SU-DHL-6 (cell line): ENCODE results near the gene DOCK9.

Experiments used
- H2AFZ ChIP-seq: fragments of 200-600 bp; sonication (generic); 2 replicates; pipeline ENCODE4 v1.6.1; 2014; ENCODE audit warnings: low read depth, mild to moderate bottlenecking, moderate library complexity, mixed read lengths, antibody characterized with exemption, low read length; ENCODE audit not compliant: severe bottlenecking
- H3F3A ChIP-seq: fragments of 200-600 bp; shearing (Covaris generic); 2 replicates; pipeline ENCODE4 v1.6.0; 2016; ENCODE audit warnings: antibody characterized with exemption, mild to moderate bottlenecking; ENCODE audit not compliant: insufficient read depth
- H3K27ac ChIP-seq: fragments of 200-600 bp; sonication (generic); 2 replicates; pipeline ENCODE4 v1.5.1; 2016; ENCODE audit warnings: low read depth, mild to moderate bottlenecking, low read length, moderate library complexity, mixed read lengths
- H3K27me3 ChIP-seq: fragments of 200-600 bp; sonication (generic), shearing (Covaris generic); 2 replicates; pipeline ENCODE4 v1.6.0; 2014; ENCODE audit warnings: mild to moderate bottlenecking, low read length
- H3K36me3 ChIP-seq: fragments of 200-600 bp; sonication (generic); 2 replicates; pipeline ENCODE4 v1.6.1; 2014; ENCODE audit warnings: mild to moderate bottlenecking, low read length, mixed read lengths
- H3K4me2 ChIP-seq: fragments of 300-600, 200-600 bp; shearing (Covaris generic), sonication (generic); 2 replicates; pipeline ENCODE4 v1.6.0; 2014; ENCODE audit warnings: low read length, low read depth, mild to moderate bottlenecking; ENCODE audit not compliant: poor library complexity, severe bottlenecking
- H3K4me3 ChIP-seq: fragments of 200-600 bp; sonication (generic); 2 replicates; pipeline ENCODE4 v1.5.1; 2014; ENCODE audit warnings: antibody characterized with exemption, low read length, mild to moderate bottlenecking, mixed read lengths; ENCODE audit not compliant: insufficient read depth, poor library complexity, severe bottlenecking
- H3K79me2 ChIP-seq: fragments of 200-600 bp; sonication (generic); 2 replicates; pipeline ENCODE4 v1.6.1; 2014; ENCODE audit warnings: mild to moderate bottlenecking, low read length, moderate library complexity; ENCODE audit not compliant: insufficient read depth
- H3K9ac ChIP-seq: fragments of 200-600 bp; sonication (generic); 2 replicates; pipeline ENCODE4 v1.7.0; 2014; ENCODE audit warnings: mild to moderate bottlenecking, low read length
- H3K9me2 ChIP-seq: fragments of 200-600 bp; sonication (generic); replicated peaks from 2 replicates; pipeline ENCODE4 v1.6.1; 2014; ENCODE audit warnings: low read length; ENCODE audit not compliant: insufficient read depth
- H3K9me3 ChIP-seq: fragments of 200-600 bp; sonication (generic); 2 replicates; pipeline ENCODE4 v1.6.1; 2014; ENCODE audit warnings: low read length, mixed read lengths; ENCODE audit not compliant: insufficient read depth
- H4K20me1 ChIP-seq: fragments of 200-600 bp; sonication (generic); 2 replicates; pipeline ENCODE4 v1.6.1; 2014; ENCODE audit warnings: low read depth, mild to moderate bottlenecking, antibody characterized with exemption, low read length, moderate library complexity, mixed read lengths
- EZH2phosphoT487 ChIP-seq: fragments of 200-600 bp; sonication (generic), shearing (Covaris generic); conservative IDR thresholded peaks from 2 replicates; pipeline ENCODE4 v1.6.1; 2018; ENCODE audit warnings: mild to moderate bottlenecking, antibody characterized with exemption, low read length, moderate library complexity, mixed read lengths
- TF ChIP-seq, protein P1 (sequence below): fragments of 200-600 bp; sonication (generic); IDR thresholded peaks from one replicate; pipeline ENCODE4 v1.5.1; 2017; ENCODE audit warnings: antibody characterized with exemption, mild to moderate bottlenecking, low read length, moderate library complexity; ENCODE audit not compliant: insufficient read depth, poor library complexity, severe bottlenecking

The DOCK9 gene

DNA sequence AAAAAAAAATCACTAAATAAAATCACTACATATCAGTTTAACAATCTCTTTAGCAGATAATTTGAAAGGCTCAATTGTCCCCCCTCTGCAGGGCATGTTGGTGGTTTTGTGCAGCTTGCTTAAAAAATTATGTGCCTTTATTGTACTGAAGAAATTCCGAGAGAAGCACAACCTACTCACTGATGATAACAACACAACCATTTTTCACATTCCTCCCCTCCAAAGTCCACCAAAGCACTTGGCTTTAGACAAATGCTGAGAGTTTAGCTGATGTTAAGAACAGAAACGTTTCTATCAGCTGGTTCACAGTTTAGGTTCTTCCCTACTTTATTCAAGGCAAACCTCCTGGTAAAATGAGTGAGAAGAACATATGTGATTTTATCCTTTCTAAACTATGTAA, 923 bp downstream of the DOCK9 start:
- no peak overlapping the region for H3K4me2 ChIP-seq
- H3F3A ChIP-seq, result no peaks in the 10 kb centered on the region
- no peaks in the 10 kb centered on the region for H3K27me3 ChIP-seq
- no peaks in the 10 kb centered on the region for H3K79me2 ChIP-seq
- H4K20me1 ChIP-seq, result no peaks in the 10 kb centered on the region
- H3K9me2 ChIP-seq, result no peaks in the 10 kb centered on the region
- H3K36me3 ChIP-seq, result no peaks in the 10 kb centered on the region
- no peak overlapping the region for H3K27ac ChIP-seq
- H3K9me3 ChIP-seq, result no peaks in the 10 kb centered on the region
- TF ChIP-seq, protein P1, sequence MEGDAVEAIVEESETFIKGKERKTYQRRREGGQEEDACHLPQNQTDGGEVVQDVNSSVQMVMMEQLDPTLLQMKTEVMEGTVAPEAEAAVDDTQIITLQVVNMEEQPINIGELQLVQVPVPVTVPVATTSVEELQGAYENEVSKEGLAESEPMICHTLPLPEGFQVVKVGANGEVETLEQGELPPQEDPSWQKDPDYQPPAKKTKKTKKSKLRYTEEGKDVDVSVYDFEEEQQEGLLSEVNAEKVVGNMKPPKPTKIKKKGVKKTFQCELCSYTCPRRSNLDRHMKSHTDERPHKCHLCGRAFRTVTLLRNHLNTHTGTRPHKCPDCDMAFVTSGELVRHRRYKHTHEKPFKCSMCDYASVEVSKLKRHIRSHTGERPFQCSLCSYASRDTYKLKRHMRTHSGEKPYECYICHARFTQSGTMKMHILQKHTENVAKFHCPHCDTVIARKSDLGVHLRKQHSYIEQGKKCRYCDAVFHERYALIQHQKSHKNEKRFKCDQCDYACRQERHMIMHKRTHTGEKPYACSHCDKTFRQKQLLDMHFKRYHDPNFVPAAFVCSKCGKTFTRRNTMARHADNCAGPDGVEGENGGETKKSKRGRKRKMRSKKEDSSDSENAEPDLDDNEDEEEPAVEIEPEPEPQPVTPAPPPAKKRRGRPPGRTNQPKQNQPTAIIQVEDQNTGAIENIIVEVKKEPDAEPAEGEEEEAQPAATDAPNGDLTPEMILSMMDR, result no peak
- no peak for TF ChIP-seq EZH2phosphoT487
- no peak overlapping the region for H3K9ac ChIP-seq
- no peak overlapping the region for H2AFZ ChIP-seq
- H3K4me3 ChIP-seq, result no peak overlapping the region

DNA sequence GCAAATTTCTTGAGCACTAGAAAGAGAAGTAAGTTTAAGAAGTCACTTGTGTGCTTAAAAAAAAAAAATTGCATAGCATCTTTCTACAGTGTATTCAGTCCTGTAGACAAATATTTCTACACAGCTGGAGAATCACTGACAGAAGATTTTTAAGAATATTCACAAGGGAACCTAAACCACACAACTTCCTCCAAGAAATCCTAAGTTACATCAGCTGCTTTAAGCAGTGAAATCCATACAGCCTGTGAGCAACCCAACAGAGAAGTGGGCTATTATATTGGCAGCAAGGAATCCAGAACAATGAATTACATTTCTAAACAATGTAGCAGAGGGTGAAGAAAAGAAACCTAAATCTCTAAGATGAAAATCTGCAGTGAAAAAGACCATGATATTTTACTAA, 1.5 kb downstream of the DOCK9 start:
- H3K27me3 ChIP-seq, result no peaks in the 10 kb centered on the region
- no peaks in the 10 kb centered on the region for H3K9me3 ChIP-seq
- TF ChIP-seq, protein P1, result no peak
- no peak for TF ChIP-seq EZH2phosphoT487
- H3K4me3 ChIP-seq, result no peak overlapping the region
- H3K9me2 ChIP-seq, result no peaks in the 10 kb centered on the region
- no peak overlapping the region for H2AFZ ChIP-seq
- no peak overlapping the region for H3K27ac ChIP-seq
- no peaks in the 10 kb centered on the region for H3K79me2 ChIP-seq
- H3K9ac ChIP-seq, result no peak overlapping the region
- no peaks in the 10 kb centered on the region for H3F3A ChIP-seq
- no peak overlapping the region for H3K4me2 ChIP-seq
- no peaks in the 10 kb centered on the region for H4K20me1 ChIP-seq
- H3K36me3 ChIP-seq, result no peaks in the 10 kb centered on the region

DNA sequence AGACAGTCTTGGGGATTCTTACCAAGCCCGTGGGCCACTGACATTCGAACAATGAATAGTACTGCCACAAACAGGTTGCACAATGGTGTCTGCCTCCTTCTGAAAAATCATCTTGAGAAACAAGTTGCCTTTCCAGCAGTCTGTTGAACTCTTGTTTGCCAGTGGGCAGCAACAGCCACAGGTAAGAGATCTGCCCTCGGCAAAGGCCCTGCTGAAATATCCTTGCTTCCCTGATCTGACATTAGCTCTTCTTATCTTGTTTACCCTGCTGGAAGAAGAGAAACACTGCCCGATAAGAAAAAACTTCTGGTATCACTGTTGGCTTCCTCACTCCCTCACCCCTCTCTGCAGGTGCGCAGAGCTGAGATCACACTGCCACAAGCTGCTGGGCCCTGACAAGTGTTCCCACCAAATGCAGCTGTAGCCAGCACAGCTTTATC, 2.0 kb downstream of the DOCK9 start:
- H3F3A ChIP-seq, result no peaks in the 10 kb centered on the region
- TF ChIP-seq, protein P1, result no peak
- TF ChIP-seq EZH2phosphoT487, result no peak
- H3K9me3 ChIP-seq, result no peaks in the 10 kb centered on the region
- no peak overlapping the region for H3K9ac ChIP-seq
- no peaks in the 10 kb centered on the region for H3K27me3 ChIP-seq
- no peak overlapping the region for H3K4me2 ChIP-seq
- no peaks in the 10 kb centered on the region for H3K79me2 ChIP-seq
- no peak overlapping the region for H3K27ac ChIP-seq
- H4K20me1 ChIP-seq, result no peaks in the 10 kb centered on the region
- H2AFZ ChIP-seq, result no peak overlapping the region
- H3K4me3 ChIP-seq, result no peak overlapping the region
- no peaks in the 10 kb centered on the region for H3K36me3 ChIP-seq
- no peaks in the 10 kb centered on the region for H3K9me2 ChIP-seq
